Neuronal stem cell (in vitro differentiated cells): Measurements from ENCODE around the gene GRID1.

ENCODE experiments used
- DNase-seq: peaks from one replicate; pipeline ENCODE4 v3.0.0-alpha.2; 2013; ENCODE audit warnings: low spot score
- H2AFZ ChIP-seq: one replicate; pipeline ENCODE4 v1.6.1; 2013; ENCODE audit warnings: mild to moderate bottlenecking, low read length, inconsistent platforms
- H2AK5ac ChIP-seq: 2 replicates; pipeline ENCODE4 v1.6.1; 2013; ENCODE audit warnings: low read depth, mild to moderate bottlenecking, inconsistent platforms, low read length, moderate library complexity, mixed read lengths
- H2BK120ac ChIP-seq: 2 replicates; pipeline ENCODE4 v1.6.1; 2013; ENCODE audit warnings: low read depth, mild to moderate bottlenecking, inconsistent platforms, low read length, moderate library complexity, mixed read lengths
- H2BK12ac ChIP-seq: one replicate; pipeline ENCODE4 v1.6.1; 2013; ENCODE audit warnings: low read length, inconsistent platforms
- H2BK15ac ChIP-seq: 2 replicates; pipeline ENCODE4 v1.6.1; 2013; ENCODE audit warnings: mild to moderate bottlenecking, low read length, inconsistent platforms, mixed read lengths
- H2BK5ac ChIP-seq: one replicate; pipeline ENCODE4 v1.6.1; 2013; ENCODE audit warnings: inconsistent platforms, mild to moderate bottlenecking, low read length, moderate library complexity
- H3K14ac ChIP-seq: one replicate; pipeline ENCODE4 v1.6.1; 2013; ENCODE audit warnings: low read length, inconsistent platforms
- H3K18ac ChIP-seq: 2 replicates; pipeline ENCODE4 v1.6.1; 2013; ENCODE audit warnings: low read length, inconsistent platforms
- H3K23ac ChIP-seq: 2 replicates; pipeline ENCODE4 v1.6.1; 2013; ENCODE audit warnings: low read depth, mild to moderate bottlenecking, mixed read lengths, low read length, inconsistent platforms; ENCODE audit not compliant: poor library complexity
- H3K27ac ChIP-seq: replicated peaks from 3 replicates; pipeline ENCODE4 v1.5.1; 2013; ENCODE audit warnings: low read length, inconsistent platforms
- H3K27me3 ChIP-seq, 3 experiments: 2 replicates each; pipeline ENCODE4 v1.6.1; 2013; ENCODE audit warnings: low read length in 3 of 3, mild to moderate bottlenecking in 2 of 3, inconsistent platforms in 1 of 3, low read depth in 1 of 3, mixed read lengths in 1 of 3, moderate library complexity in 1 of 3; ENCODE audit not compliant: control insufficient read depth in 3 of 3, insufficient read depth in 3 of 3
- H3K36me3 ChIP-seq, 2 donors: replicated peaks in 1 of 2; 2 replicates each; pipeline ENCODE4 v1.6.1; 2013; ENCODE audit warnings: low read length in 2 of 2; ENCODE audit not compliant: control insufficient read depth in 2 of 2, insufficient read depth in 2 of 2
- H3K4ac ChIP-seq: 2 replicates; pipeline ENCODE4 v1.6.1; 2013; ENCODE audit warnings: inconsistent platforms, mild to moderate bottlenecking, low read length, moderate library complexity
- H3K4me1 ChIP-seq, 2 donors: 1 replicate in 1 of 2; 2 replicates in 1 of 2; pipeline ENCODE4 v1.6.1; 2013; ENCODE audit warnings: low read length in 2 of 2, low read depth in 1 of 2; ENCODE audit not compliant: control insufficient read depth in 2 of 2, insufficient read depth in 1 of 2
- H3K4me2 ChIP-seq: one replicate; pipeline ENCODE4 v1.6.1; 2013; ENCODE audit warnings: mild to moderate bottlenecking, low read length, inconsistent platforms; ENCODE audit not compliant: insufficient read depth, poor library complexity, severe bottlenecking
- H3K4me3 ChIP-seq, 2 donors: 2 replicates each; pipeline ENCODE4 v1.5.1; 2013; ENCODE audit warnings: low read length in 2 of 2, mild to moderate bottlenecking in 2 of 2, inconsistent platforms in 1 of 2, moderate library complexity in 1 of 2
- H3K79me1 ChIP-seq: one replicate; pipeline ENCODE4 v1.6.1; 2013; ENCODE audit warnings: low read depth, mild to moderate bottlenecking, inconsistent platforms, low read length, moderate library complexity
- H3K9ac ChIP-seq: one replicate; pipeline ENCODE4 v1.6.1; 2013; ENCODE audit warnings: mild to moderate bottlenecking, low read depth, low read length, inconsistent platforms; ENCODE audit not compliant: poor library complexity
- H3K9me3 ChIP-seq, 2 donors: replicated peaks in 1 of 2; 2 replicates each; pipeline versions ENCODE3 to v1.6.1; 2013; ENCODE audit warnings: low read length in 2 of 2, mild to moderate bottlenecking in 2 of 2, inconsistent platforms in 1 of 2, low read depth in 1 of 2, mixed read lengths in 1 of 2, moderate library complexity in 1 of 2; ENCODE audit not compliant: control insufficient read depth in 2 of 2, insufficient read depth in 1 of 2
- H4K8ac ChIP-seq: one replicate; pipeline ENCODE4 v1.6.1; 2013; ENCODE audit warnings: low read depth, mild to moderate bottlenecking, inconsistent platforms, low read length, moderate library complexity
- H4K91ac ChIP-seq: one replicate; pipeline ENCODE4 v1.6.1; 2013; ENCODE audit warnings: low read length, low read depth, mild to moderate bottlenecking, inconsistent platforms; ENCODE audit not compliant: poor library complexity
- WGBS, 2 donors: extraction: QIAGEN DNeasy Blood & Tissue Kit; methylation state at CpG; one replicate each; pipeline ENCODE4 v1.1.7; 2013; ENCODE audit warnings: missing lambda C conversion rate in 2 of 2, mixed read lengths in 1 of 2; ENCODE audit not compliant: insufficient read length in 2 of 2, insufficient replicate concordance in 1 of 2; ENCODE audit errors: extremely low coverage in 2 of 2; 5-methylcytosine and 5-hydroxymethylcytosine counted together

Gene GRID1

GRCh38 chr10:86339226-86339865 is 27.2 kb downstream of the GRID1 start:
- whole genome bisulfite sequencing, 2 donors, result no CpG with 5 or more reads among the region's 12 CpGs
- H2BK120ac ChIP-seq, result no peak overlapping the region
- H3K9ac ChIP-seq, result no peak overlapping the region
- peaks cover 0 to 11% of the 10 kb centered on the region in 2 donors for H3K4me1 ChIP-seq
- H3K4me2 ChIP-seq, result no peak overlapping the region
- H3K36me3 ChIP-seq, result no peaks in the 10 kb centered on the region
- H2AK5ac ChIP-seq, result no peak overlapping the region
- peak overlapping the region; percentile 1 for H4K91ac ChIP-seq
- H3K4ac ChIP-seq, result no peak overlapping the region
- H3K18ac ChIP-seq, result peak overlapping the region; percentile 60
- no peaks in the 10 kb centered on the region for H3K79me1 ChIP-seq
- H3K27ac ChIP-seq, result no peak overlapping the region
- no peak overlapping the region for H2BK12ac ChIP-seq
- H3K9me3 ChIP-seq, result peaks cover 0 to 2% of the 10 kb centered on the region in 2 donors
- H3K27me3 ChIP-seq, result peaks cover 0 to 31% (median 0%) of the 10 kb centered on the region in 3 experiments
- no peak overlapping the region for H2AFZ ChIP-seq
- peak overlapping the region; percentile 90 for H3K14ac ChIP-seq
- H2BK5ac ChIP-seq, result peak overlapping the region; percentile 70
- no peak overlapping the region for H2BK15ac ChIP-seq
- H3K23ac ChIP-seq, result peak overlapping the region; percentile 48
- no peak overlapping the region for H4K8ac ChIP-seq
- no peak for DNase-seq
- H3K4me3 ChIP-seq, result no peak overlapping the region

DNA sequence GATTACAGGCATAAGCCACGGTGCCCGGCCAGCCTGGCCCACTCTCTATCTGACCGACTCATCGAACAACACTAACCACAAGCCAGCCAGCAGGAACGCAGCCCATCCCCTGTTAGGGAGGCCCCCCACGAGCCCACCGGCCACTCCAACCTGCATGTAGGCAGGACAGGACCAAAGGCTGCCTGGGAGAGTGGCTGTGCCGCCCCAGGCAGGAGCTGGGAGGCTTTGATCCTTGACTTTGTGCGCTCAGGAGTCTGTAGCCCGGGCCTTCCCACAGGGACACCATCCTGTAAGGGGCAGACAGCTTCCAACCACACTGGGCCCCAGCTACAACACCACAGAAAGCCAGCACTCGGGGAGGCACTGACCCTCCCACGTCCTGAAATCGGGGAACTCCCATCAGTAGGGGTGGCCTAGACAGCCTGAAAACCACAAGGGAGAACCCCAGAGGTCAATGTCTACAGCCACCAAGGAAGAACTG is 29.4 kb downstream of the GRID1 start:
- Histone ChIP-seq H3K79me1 (peaks cover 1% of the 10 kb centered on the region), H3K27me3 (peaks cover 0 to 24% (median 0%) of the 10 kb centered on the region in 3 experiments), H3K4ac (no peak overlapping the region), H4K8ac (peak overlapping the region; percentile 27), H2BK15ac (no peak overlapping the region), H3K4me1 (peaks cover 0 to 11% of the 10 kb centered on the region in 2 donors), H3K9ac (no peak overlapping the region), H3K4me2 (no peak overlapping the region), H2BK12ac (no peak overlapping the region), H3K9me3 (peaks cover 0 to 2% of the 10 kb centered on the region in 2 donors), H2BK120ac (no peak overlapping the region), H4K91ac (no peak overlapping the region), H3K14ac (peak overlapping the region; percentile 47), H2BK5ac (no peak overlapping the region), H3K36me3 (no peaks in the 10 kb centered on the region), H3K4me3 (no peak overlapping the region), H2AFZ (no peak overlapping the region), H3K27ac (no peak overlapping the region), H3K18ac (peak overlapping the region; percentile 30), H2AK5ac (no peak overlapping the region), H3K23ac (peak overlapping the region; percentile 46)
- no CpG with 5 or more reads among the region's 13 CpGs for WGBS, 2 donors
- no peak for DNase-seq

- no peak for DNase-seq
- peaks cover 0 to 16% (median 0%) of the 10 kb centered on the region in 3 experiments for H3K27me3 ChIP-seq
- peak overlapping the region; percentile 2 for H2AK5ac ChIP-seq
- peak overlapping the region; percentile 31 for H2BK15ac ChIP-seq
- H4K8ac ChIP-seq, result no peak overlapping the region
- H2AFZ ChIP-seq, result no peak overlapping the region
- no peak overlapping the region for H3K14ac ChIP-seq
- no peak overlapping the region for H3K4me2 ChIP-seq
- H3K36me3 ChIP-seq, result no peaks in the 10 kb centered on the region
- no peak overlapping the region for H3K23ac ChIP-seq
- H4K91ac ChIP-seq, result no peak overlapping the region
- no peak overlapping the region for H2BK12ac ChIP-seq
- H2BK5ac ChIP-seq, result no peak overlapping the region
- H3K18ac ChIP-seq, result no peak overlapping the region
- H3K27ac ChIP-seq, result no peak overlapping the region
- WGBS, 2 donors, result no CpG with 5 or more reads among the region's 10 CpGs
- peaks cover 0 to 2% of the 10 kb centered on the region in 2 donors for H3K9me3 ChIP-seq
- H3K79me1 ChIP-seq, result peaks cover 1% of the 10 kb centered on the region
- H3K9ac ChIP-seq, result no peak overlapping the region
- no peak overlapping the region for H3K4me3 ChIP-seq
- H2BK120ac ChIP-seq, result no peak overlapping the region
- H3K4me1 ChIP-seq, result peaks cover 0 to 11% of the 10 kb centered on the region in 2 donors
- no peak overlapping the region for H3K4ac ChIP-seq
Observed at GRCh38 chr10:86336341-86336740, 30.3 kb downstream of the GRID1 start.

- WGBS, 2 donors, result no CpG with 5 or more reads among the region's 1 CpG
- Histone ChIP-seq H3K4me2 (no peak overlapping the region), H3K79me1 (peaks cover 1% of the 10 kb centered on the region)
Observed at GRCh38 chr10:86335831-86336230, 30.8 kb downstream of the GRID1 start.

More at GRCh38 chr10:86335831-86336230, 30.8 kb downstream of the GRID1 start:
- Histone ChIP-seq H2AFZ (no peak overlapping the region), H4K8ac (no peak overlapping the region), H3K14ac (no peak overlapping the region), H3K23ac (no peak overlapping the region), H3K4ac (no peak overlapping the region), H2BK120ac (no peak overlapping the region), H2AK5ac (no peak overlapping the region), H3K27me3 (peaks cover 0 to 11% (median 0%) of the 10 kb centered on the region in 3 experiments), H2BK5ac (no peak overlapping the region), H4K91ac (no peak overlapping the region), H3K4me3 (no peak overlapping the region), H3K36me3 (no peaks in the 10 kb centered on the region), H3K4me1 (peaks cover 0 to 7% of the 10 kb centered on the region in 2 donors), H3K9me3 (peaks cover 0 to 2% of the 10 kb centered on the region in 2 donors), H2BK15ac (no peak overlapping the region), H3K27ac (no peak overlapping the region), H3K18ac (no peak overlapping the region), H3K9ac (no peak overlapping the region), H2BK12ac (no peak overlapping the region)
- DNase-seq, result no peak
